GM21447 (cell line): Measurements from ENCODE around the gene ACOXL.
A peak's percentile ranks its signal among the peaks of the same experiment; 100 is the strongest.

ENCODE experiments used
- ATAC-seq: cut with Tn5 transposase; IDR thresholded peaks from one replicate; pipeline ENCODE4 v1.9.1; 2021; ENCODE audit not compliant: unreplicated experiment

ACOXL gene

GRCh38 chr2:111100765-111101162, 368.4 kb downstream of the ACOXL start:
- ATAC-seq, result peak; percentile 83

- ATAC-seq, result no peak
These were observed 369.2 kb downstream of the ACOXL start for GRCh38 chr2:111101592-111101991.

GRCh38 chr2:111102216-111102615, 369.8 kb downstream of the ACOXL start:
- no peak for ATAC-seq

- ATAC-seq, result no peak
These were observed 373.6 kb downstream of the ACOXL start for GRCh38 chr2:111105926-111106325.

- ATAC-seq, result no peak
These were observed 374.3 kb downstream of the ACOXL start for GRCh38 chr2:111106706-111107105.

GRCh38 chr2:111108745-111109271, 376.4 kb downstream of the ACOXL start:
- no peak for ATAC-seq

- ATAC-seq, result no peak
These were observed 378.9 kb downstream of the ACOXL start for GRCh38 chr2:111111101-111111755.

GRCh38 chr2:111113838-111114237, 381.5 kb downstream of the ACOXL start:
- no peak for ATAC-seq

- ATAC-seq, result peak; percentile 25
These were observed 383.8 kb downstream of the ACOXL start for GRCh38 chr2:111116011-111116746.

- no peak for ATAC-seq
These were observed 384.6 kb downstream of the ACOXL start for GRCh38 chr2:111116843-111117597.

- ATAC-seq, result no peak
These were observed 385.5 kb downstream of the ACOXL start for GRCh38 chr2:111117598-111118480.

- ATAC-seq, result no peak
These were observed 386.2 kb downstream of the ACOXL start for GRCh38 chr2:111118481-111118980.

GRCh38 chr2:111118981-111119821, 386.8 kb downstream of the ACOXL start:
- ATAC-seq, result no peak

GRCh38 chr2:111119822-111120252, 387.5 kb downstream of the ACOXL start:
- no peak for ATAC-seq

- ATAC-seq, result peak; percentile 45
These were observed 388.1 kb downstream of the ACOXL start, which contains the start of gene BCL2L11 for GRCh38 chr2:111120253-111121027. BCL2L11 (plus strand) TSS chr2:111120914; CDS start chr2:111123746, 2,832 bp downstream.

GRCh38 chr2:111121028-111121827, 388.9 kb downstream of the ACOXL start:
- no peak for ATAC-seq

- ATAC-seq, result peak; percentile 43
These were observed 389.7 kb downstream of the ACOXL start for GRCh38 chr2:111121828-111122630.
